ENCODE results near the gene JAGN1. TPM values are rescaled to one million over a fixed set of nuclear protein-coding genes. Genes with fewer than 3 reads are reported as not detected.

The JAGN1 gene
- total and polyA plus RNA-seq, 9 of the 15 experiments (the other 6 are each of a cell fraction or from before 2014, with no cell fraction given) = 31.6 to 77.8 (median 40.3) TPM

- TF ChIP-seq SAFB (IDR thresholded peaks at IDR 0.05; ENCODE audit: borderline replicate concordance, low read depth, low read length) = no peak
- TF ChIP-seq ZNF134 (CRISPR knock-in tag; conservative IDR thresholded peaks at IDR 0.05) = no peak
- no peak for TF ChIP-seq ZNF224 (CRISPR knock-in tag; IDR thresholded peaks at IDR 0.05)
- no peak for TF ChIP-seq SRSF3 (IDR thresholded peaks at IDR 0.05; ENCODE audit: insufficient read depth, low read length)
- no peak for TF ChIP-seq SNIP1 (IDR thresholded peaks at IDR 0.05; ENCODE audit: low read depth)
- TF ChIP-seq, protein P1, sequence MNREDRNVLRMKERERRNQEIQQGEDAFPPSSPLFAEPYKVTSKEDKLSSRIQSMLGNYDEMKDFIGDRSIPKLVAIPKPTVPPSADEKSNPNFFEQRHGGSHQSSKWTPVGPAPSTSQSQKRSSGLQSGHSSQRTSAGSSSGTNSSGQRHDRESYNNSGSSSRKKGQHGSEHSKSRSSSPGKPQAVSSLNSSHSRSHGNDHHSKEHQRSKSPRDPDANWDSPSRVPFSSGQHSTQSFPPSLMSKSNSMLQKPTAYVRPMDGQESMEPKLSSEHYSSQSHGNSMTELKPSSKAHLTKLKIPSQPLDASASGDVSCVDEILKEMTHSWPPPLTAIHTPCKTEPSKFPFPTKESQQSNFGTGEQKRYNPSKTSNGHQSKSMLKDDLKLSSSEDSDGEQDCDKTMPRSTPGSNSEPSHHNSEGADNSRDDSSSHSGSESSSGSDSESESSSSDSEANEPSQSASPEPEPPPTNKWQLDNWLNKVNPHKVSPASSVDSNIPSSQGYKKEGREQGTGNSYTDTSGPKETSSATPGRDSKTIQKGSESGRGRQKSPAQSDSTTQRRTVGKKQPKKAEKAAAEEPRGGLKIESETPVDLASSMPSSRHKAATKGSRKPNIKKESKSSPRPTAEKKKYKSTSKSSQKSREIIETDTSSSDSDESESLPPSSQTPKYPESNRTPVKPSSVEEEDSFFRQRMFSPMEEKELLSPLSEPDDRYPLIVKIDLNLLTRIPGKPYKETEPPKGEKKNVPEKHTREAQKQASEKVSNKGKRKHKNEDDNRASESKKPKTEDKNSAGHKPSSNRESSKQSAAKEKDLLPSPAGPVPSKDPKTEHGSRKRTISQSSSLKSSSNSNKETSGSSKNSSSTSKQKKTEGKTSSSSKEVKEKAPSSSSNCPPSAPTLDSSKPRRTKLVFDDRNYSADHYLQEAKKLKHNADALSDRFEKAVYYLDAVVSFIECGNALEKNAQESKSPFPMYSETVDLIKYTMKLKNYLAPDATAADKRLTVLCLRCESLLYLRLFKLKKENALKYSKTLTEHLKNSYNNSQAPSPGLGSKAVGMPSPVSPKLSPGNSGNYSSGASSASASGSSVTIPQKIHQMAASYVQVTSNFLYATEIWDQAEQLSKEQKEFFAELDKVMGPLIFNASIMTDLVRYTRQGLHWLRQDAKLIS (CRISPR knock-in tag; IDR thresholded peaks at IDR 0.05) = no peak
- TF ChIP-seq, protein P2, sequence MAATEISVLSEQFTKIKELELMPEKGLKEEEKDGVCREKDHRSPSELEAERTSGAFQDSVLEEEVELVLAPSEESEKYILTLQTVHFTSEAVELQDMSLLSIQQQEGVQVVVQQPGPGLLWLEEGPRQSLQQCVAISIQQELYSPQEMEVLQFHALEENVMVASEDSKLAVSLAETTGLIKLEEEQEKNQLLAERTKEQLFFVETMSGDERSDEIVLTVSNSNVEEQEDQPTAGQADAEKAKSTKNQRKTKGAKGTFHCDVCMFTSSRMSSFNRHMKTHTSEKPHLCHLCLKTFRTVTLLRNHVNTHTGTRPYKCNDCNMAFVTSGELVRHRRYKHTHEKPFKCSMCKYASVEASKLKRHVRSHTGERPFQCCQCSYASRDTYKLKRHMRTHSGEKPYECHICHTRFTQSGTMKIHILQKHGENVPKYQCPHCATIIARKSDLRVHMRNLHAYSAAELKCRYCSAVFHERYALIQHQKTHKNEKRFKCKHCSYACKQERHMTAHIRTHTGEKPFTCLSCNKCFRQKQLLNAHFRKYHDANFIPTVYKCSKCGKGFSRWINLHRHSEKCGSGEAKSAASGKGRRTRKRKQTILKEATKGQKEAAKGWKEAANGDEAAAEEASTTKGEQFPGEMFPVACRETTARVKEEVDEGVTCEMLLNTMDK (IDR thresholded peaks at IDR 0.05; ENCODE audit: borderline replicate concordance, insufficient read depth, low read depth, low read length, poor library complexity, severe bottlenecking) = no peak
- TF ChIP-seq SRSF1 (IDR thresholded peaks at IDR 0.05; ENCODE audit: low read depth, low read length) = no peak
- TF ChIP-seq JUND (IDR thresholded peaks at IDR 0.05; ENCODE audit: borderline replicate concordance, low read depth, low read length) = no peak; the same call in 1 of the 2 replicates
- TF ChIP-seq JUND (tag; IDR thresholded peaks at IDR 0.05; ENCODE audit: borderline replicate concordance, low read depth, low read length) = peak; percentile 47; the same call in 1 of the 3 replicates
- TF ChIP-seq PPARD (CRISPR knock-in tag; IDR thresholded peaks at IDR 0.05) = no peak
- peak; percentile 31; the same call in 1 of the 2 replicates for TF ChIP-seq TOE1 (IDR thresholded peaks at IDR 0.05; ENCODE audit: borderline replicate concordance)
- TF ChIP-seq TOE1 (CRISPR knock-in tag; IDR thresholded peaks at IDR 0.05; ENCODE audit: borderline replicate concordance, low read depth) = no peak
- no peak for TF ChIP-seq NCOA2 (IDR thresholded peaks at IDR 0.05; ENCODE audit: partially characterized antibody in 2 of 2)
- TF ChIP-seq ZNF316 (IDR thresholded peaks at IDR 0.05) = no peak
- no peak for TF ChIP-seq SRSF7 (optimal IDR thresholded peaks at IDR 0.05; ENCODE audit: low read depth, low read length)
- TF ChIP-seq TARDBP (IDR thresholded peaks at IDR 0.05) = no peak
- TF ChIP-seq FUS (optimal IDR thresholded peaks at IDR 0.05; ENCODE audit: low read depth, low read length) = no peak
- TF ChIP-seq SP1 (CRISPR knock-in tag; IDR thresholded peaks at IDR 0.05) = peak; percentile 59; the same call in 1 of the 2 replicates
- TF ChIP-seq MEIS2 (IDR thresholded peaks at IDR 0.05; ENCODE audit: partially characterized antibody) = peak; percentile 4
These were observed 26.6 kb downstream of the JAGN1 start, which contains the start of gene IL17RC (continued) for GRCh38 chr3:9916734-9917680.

Data from K562 (cell line).